Astrocyte of the cerebellum (primary cell): ENCODE results near the gene LRRC49.
A peak's percentile ranks its signal among the peaks of the same experiment; 100 is the strongest.

Experiments
- DNase-seq: peaks from one replicate; pipeline ENCODE4 v3.0.0-alpha.2; 2011; ENCODE audit warnings: low read depth
- H3K4me3 ChIP-seq: 2 replicates; pipeline ENCODE4 v1.5.1; 2011; ENCODE audit warnings: mild to moderate bottlenecking, low read depth, low read length, moderate library complexity
- in situ Hi-C: cut with HindIII; loops from 2 replicates; pipeline ENCODE4 v1.10.0; 2017; ENCODE audit warnings: low sequenced_read_pairs
- TF ChIP-seq, protein P1 (sequence below): IDR thresholded peaks from 2 replicates; pipeline ENCODE4 v1.5.1; 2012; ENCODE audit warnings: low read length, low read depth, moderate library complexity, mild to moderate bottlenecking; ENCODE audit errors: missing control alignments

Gene LRRC49

DNA sequence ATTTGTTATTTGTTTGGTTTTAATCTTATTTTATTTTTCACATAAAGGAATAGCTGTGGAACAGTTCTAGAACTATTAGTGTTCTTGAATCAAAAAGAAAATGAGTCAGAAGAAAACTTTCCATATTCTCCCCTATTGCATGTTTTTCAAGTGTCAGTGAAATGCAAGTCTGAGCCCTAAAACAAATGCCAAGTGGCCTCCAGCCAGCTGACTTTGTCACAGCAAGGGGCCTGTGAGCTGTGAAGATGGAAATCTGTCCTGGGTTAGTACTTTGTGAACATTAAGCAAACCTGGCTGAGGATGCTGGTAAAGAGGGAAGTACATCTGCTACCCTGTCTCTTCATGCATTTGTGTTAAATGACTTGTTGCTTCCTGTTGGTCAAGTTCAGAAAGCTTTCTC, 14.2 kb downstream of the LRRC49 start:
- in situ Hi-C loops = no loop called here

DNA sequence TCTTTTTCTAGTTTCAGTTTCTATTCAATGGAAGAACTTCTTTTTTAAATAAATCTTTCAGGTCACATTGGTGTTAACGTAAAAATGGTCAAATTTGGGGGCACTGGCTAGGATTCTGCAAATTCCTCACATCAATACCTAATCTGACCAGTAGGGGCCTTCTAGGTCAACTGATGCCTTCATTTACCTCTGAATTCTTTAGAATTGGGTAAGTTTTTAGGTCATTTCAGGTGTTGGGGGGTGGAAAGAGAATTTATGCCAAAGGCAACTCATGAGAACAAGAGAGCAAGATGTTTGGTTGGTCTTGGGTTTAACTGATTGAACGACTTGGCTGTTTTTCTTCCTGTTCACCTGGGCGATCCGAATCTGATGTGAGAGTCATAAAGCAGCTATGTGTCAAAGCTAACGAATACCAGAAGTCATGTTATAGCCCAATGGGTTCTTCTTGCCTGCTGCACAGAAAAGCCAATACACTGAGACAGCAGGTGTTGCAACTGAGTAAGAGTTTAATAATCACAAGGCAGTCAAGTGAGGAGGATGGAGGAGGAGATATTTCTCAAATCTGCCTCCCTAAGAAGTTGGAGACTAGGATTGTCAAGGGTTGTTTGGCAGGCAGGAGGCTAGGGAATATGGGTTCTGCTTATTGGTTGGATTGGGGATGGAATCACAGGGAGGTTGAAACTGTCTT, 15.3 kb downstream of the LRRC49 start:
- in situ Hi-C loops = no loop called here
- no peak overlapping the region for H3K4me3 ChIP-seq
- no peak for DNase-seq
- TF ChIP-seq, protein P1, sequence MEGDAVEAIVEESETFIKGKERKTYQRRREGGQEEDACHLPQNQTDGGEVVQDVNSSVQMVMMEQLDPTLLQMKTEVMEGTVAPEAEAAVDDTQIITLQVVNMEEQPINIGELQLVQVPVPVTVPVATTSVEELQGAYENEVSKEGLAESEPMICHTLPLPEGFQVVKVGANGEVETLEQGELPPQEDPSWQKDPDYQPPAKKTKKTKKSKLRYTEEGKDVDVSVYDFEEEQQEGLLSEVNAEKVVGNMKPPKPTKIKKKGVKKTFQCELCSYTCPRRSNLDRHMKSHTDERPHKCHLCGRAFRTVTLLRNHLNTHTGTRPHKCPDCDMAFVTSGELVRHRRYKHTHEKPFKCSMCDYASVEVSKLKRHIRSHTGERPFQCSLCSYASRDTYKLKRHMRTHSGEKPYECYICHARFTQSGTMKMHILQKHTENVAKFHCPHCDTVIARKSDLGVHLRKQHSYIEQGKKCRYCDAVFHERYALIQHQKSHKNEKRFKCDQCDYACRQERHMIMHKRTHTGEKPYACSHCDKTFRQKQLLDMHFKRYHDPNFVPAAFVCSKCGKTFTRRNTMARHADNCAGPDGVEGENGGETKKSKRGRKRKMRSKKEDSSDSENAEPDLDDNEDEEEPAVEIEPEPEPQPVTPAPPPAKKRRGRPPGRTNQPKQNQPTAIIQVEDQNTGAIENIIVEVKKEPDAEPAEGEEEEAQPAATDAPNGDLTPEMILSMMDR = no peak

More for the DNA sequence above, 14.2 kb downstream of the LRRC49 start:
- TF ChIP-seq, protein P1 = no peak
- no peak overlapping the region for H3K4me3 ChIP-seq
- DNase-seq = peak; percentile 63

DNA sequence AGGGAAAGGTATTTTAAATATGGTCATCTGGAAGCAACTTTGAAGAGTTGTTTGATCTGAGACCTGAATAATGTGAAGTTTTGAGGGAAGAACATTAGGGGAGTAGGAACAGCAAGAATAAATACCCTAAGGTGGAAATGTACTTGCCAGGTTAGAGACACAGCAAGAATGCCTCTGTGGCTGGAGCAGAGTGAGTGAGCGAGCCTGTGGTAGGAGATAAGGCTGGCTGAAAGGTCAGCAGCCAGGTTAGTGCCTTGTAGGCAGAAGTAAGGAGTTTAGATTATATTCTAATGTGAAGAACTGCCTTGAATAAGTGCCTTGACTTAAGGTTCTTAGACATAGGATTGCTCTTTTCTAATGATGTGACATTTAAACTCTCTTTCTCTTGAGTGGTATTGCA, 18.3 kb downstream of the LRRC49 start:
- H3K4me3 ChIP-seq = no peak overlapping the region
- TF ChIP-seq, protein P1 = no peak
- no peak for DNase-seq
- in situ Hi-C loops = no loop called here

DNA sequence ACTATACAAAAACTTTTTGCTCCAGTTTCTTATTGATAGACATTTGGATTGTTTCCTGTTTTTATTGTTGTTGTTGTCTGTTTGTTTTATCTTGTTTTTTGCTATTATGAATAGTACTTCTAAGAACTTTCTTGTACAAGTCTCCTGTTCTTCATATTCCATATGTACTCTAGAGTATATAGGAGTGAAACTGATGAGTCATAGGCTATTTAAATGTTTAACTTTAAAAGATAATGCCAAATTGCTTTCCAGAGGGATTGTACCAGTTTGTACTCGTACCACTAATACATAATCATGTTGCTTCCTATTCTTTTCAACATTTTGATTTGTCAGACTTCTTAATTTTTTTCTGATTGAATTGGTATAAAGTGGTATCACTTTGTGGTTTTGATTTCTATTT, 19.6 kb downstream of the LRRC49 start:
- DNase-seq = no peak
- TF ChIP-seq, protein P1 = no peak
- no peak overlapping the region for H3K4me3 ChIP-seq
- in situ Hi-C loops = no loop called here

DNA sequence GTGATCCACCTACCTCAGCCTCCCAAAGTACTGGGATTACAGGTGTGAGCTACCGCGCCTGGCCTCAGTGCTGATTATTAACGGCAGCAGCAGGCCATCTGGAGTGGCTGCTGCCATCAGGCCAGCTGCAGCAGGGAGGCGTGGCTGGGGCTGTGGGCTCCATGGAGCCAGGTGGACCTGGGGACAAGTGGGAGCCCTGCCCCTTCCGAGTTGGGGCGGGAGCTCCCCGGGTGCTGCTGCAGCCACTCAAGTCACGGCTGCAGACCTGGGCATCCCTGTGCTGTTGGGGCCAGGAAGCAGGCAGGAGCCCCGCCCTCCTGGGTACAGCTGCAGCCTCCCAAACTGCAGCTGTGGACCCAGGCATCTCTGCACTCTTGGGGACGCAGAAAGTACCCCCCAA, 23.9 kb downstream of the LRRC49 start:
- no peak for DNase-seq
- TF ChIP-seq, protein P1 = no peak
- in situ Hi-C loops = no loop called here
- no peak overlapping the region for H3K4me3 ChIP-seq

DNA sequence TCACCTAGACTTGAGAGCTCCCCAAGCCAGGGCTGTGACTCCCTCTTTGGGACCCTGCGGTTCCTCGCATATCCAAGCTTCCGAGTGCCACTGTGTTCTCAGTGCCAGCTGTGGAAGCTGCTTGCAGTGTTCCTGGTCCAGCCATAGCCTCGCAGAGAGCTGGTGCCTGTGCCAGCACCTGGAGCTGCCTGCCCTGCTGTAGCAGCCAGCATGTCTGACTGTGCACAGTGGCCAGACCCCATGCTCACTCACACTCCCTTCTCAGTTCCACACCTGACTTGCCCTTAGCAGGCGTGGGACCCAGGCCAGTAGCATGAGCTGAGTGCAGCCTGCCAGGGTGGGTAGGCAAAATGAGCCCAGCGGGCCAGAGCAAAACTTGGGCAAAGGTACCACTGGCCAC, 25.3 kb downstream of the LRRC49 start:
- no peak for DNase-seq
- in situ Hi-C loops = no loop called here
- TF ChIP-seq, protein P1 = no peak

More for the DNA sequence above, 25.3 kb downstream of the LRRC49 start:
- no peak overlapping the region for H3K4me3 ChIP-seq
